HG03575 (cell line): ENCODE results near the gene N4BP2L1.

Experiments used
- ATAC-seq: cut with Tn5 transposase; IDR thresholded peaks from one replicate; pipeline ENCODE4 v1.9.1; 2021; ENCODE audit not compliant: unreplicated experiment, insufficient number of reproducible peaks, low FRiP score; ENCODE audit errors: extremely low read depth

The N4BP2L1 gene

GRCh38 chr13:32427852-32428580 is at the start of gene N4BP2L1:
Gene N4BP2L1 (minus strand): TSS chr13:32428130. CDS start chr13:32428082, 48 bp downstream.
- ATAC-seq: peak; percentile 35

DNA sequence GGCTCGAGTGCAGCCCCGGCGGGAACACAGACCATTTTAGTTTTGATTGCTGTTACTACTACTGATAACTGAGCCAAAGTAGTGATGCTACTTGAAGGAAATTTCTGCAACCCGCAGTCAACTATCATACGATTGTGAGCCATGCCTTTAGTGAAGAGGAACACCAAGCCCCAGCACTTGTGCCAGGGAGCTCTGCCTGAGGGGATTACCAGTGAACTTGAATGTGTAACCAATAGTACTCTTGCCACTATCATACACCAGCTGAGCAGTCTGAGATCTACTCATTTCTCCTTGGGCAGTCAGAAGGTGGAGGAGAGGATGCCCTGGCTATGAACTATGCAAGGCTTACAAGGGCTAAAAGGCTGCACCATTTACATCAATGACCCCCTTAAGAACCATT is 49.0 kb upstream of the N4BP2L1 start:
- ATAC-seq: no peak

GRCh38 chr13:32476021-32476731 is 48.2 kb upstream of the N4BP2L1 start:
- no peak for ATAC-seq

- no peak for ATAC-seq
Measured at GRCh38 chr13:32474999-32475792, 47.3 kb upstream of the N4BP2L1 start.

DNA sequence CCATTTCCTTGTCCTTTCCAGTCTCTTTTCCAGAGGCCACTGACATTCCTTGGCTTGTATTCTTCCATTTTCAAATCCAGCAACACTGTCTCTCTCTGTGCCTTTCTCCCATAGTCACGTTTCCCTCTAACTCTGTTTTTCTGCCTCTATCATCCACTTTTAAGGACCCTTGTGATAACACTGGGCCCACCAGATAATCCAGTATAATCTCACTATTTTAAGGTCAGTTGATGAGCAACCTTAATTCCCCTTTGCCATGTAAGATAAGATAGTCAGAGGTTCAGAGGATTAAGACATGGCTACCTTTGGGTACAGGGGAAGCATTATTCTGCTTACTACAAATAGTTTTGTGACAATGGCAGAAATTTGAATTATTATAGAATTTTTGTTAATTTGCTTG is 45.7 kb upstream of the N4BP2L1 start:
- ATAC-seq: no peak

- no peak for ATAC-seq
Measured at GRCh38 chr13:32472194-32472621, 44.3 kb upstream of the N4BP2L1 start.

GRCh38 chr13:32471187-32471922 is 43.4 kb upstream of the N4BP2L1 start:
- no peak for ATAC-seq

GRCh38 chr13:32468502-32469142 is 40.7 kb upstream of the N4BP2L1 start:
- no peak for ATAC-seq

- ATAC-seq: no peak
Measured at GRCh38 chr13:32456591-32456990, 28.7 kb upstream of the N4BP2L1 start.

- ATAC-seq: no peak
Measured at GRCh38 chr13:32455594-32455903, 27.6 kb upstream of the N4BP2L1 start.

GRCh38 chr13:32454886-32455593 is 27.1 kb upstream of the N4BP2L1 start:
- ATAC-seq: no peak

- no peak for ATAC-seq
Measured at GRCh38 chr13:32453981-32454380, 26.1 kb upstream of the N4BP2L1 start.

DNA sequence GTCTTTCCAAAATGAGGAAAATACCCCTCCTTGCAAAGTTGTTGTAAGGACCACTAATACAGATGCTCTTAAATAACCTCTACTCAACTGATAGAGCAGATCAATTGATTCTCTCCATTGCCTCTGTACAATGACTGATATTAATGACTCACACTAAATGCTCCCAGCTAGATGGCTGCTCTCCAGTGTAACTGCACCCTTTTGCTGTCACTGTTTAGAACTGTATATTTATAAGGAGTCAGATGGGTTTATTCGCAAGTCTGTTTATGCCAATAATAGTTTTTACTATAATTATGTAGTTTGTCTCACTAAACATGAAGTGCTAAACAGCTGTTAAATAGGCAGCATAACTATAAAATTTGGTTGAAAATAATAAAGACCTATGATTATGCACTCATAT is 21.0 kb upstream of the N4BP2L1 start:
- no peak for ATAC-seq

DNA sequence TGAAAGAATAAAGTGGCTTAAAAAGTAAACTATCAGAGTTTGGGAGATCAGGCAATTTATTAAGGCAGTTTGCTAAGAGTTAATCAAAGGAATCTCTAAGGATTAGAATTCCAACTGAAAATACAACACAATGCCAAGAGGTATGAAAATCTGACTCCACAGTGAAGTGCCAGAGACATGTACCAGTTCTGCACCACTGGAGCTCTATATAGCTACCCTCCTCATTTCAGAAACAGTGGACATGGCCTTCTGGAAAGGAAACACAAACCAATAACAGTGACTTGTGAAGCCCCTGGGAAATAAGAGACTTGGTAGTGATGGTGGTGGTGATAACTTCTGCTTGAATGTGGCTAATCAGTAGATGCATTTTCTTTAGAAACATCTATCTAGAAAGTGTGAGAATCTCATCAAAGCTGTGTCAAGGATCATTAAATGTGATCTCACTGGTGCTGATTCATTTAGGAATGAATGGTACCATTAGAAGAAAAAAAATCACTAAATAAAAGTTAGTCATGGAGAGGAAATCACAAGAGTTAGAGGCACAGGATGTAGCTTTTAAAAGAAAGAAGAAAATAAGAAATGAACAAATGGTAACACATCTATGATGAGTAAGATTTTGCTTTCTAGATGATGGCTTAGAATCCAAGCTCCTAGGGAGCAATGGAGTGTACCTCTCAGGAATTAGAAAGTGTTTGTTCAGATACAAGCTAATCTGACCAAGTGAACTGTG is 20.1 kb upstream of the N4BP2L1 start:
- ATAC-seq: no peak

DNA sequence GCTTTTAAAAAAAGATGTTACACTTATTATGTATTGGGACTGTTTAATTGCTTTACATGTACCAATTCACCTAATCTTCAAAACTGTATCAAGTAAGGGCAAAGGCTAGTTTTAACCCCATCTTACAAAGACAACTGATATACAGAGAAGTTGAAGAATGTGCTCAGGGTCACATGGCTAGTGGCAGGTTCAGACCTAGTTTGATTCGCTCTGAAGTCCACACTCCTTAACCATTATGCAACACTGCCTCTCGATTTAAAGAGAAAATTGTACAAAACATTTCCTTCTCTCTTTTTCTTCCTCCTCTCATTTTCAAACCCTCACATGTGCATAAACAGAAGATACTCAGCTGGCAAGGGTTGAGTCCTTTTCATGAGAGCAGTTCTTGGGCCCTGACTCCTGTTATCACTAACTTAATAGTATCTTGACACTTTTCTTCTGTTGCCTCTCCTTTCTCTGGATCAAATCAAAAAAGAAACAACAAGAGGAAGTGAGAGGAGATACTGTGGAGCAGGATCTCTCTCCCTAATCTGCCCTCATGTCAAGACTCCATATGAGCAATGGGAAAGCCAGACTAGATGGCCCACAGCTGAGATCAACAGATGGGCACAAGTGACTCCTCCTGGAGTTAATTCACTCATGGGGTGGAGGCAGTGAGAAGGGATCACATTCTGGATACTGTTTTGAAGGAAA is 19.0 kb upstream of the N4BP2L1 start:
- no peak for ATAC-seq

DNA sequence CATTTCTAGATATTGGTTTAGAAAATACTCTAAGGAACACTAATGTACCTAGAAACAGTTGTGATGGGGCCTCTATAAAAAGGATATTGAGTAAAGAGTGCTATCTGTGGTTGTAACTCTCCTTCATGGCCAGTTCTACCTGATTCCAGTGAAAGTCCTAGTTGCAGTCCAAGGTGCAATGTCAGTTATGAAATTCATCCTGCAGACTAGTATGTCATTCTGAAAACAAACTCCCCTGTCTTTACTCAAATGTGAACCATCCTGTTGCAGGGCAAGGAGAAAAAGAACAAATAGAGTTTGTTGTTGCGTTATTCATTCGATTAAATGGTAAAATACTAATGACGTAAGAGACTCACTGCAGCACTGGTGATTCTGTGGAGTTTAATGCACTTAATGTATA is 18.3 kb upstream of the N4BP2L1 start:
- ATAC-seq: no peak

DNA sequence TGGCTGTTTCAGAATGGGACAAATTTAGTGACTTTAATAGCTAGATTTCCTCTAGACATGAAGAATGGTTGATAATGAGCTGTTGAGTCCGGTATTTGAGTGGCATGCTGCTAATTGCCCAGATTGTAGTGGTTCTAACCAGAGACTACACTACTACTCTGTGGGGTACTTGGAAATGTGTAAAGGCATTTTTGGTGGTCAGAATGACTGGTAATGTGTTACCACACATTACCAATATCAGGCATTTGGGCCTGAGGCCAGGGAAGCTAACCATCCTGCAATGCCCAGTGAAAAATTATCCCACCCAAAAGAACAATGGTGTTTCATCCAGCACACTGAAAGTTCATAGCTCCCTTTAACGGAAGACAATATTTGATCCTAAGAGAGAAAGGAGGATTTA is 17.5 kb upstream of the N4BP2L1 start:
- ATAC-seq: no peak
